ENCODE data around the gene AK5.
A peak's percentile ranks its signal among the peaks of the same experiment; 100 is the strongest.

Gene AK5

GRCh38 chr1:77538956-77539518 is 257.2 kb downstream of the AK5 start:
- peak; percentile 84 to 94 for DNase-seq (ENCODE audit: low read depth in 2 of 2)
- TF ChIP-seq CTCF (IDR thresholded peaks at IDR 0.05; ENCODE audit: low read depth, low read length), result no peak
- peak overlapping the region in 1 of 2 donors; percentile 11 for H3K4me3 ChIP-seq (replicated peaks in 1 of 2; ENCODE audit: low read depth in 2 of 2, low read length in 2 of 2)

DNA sequence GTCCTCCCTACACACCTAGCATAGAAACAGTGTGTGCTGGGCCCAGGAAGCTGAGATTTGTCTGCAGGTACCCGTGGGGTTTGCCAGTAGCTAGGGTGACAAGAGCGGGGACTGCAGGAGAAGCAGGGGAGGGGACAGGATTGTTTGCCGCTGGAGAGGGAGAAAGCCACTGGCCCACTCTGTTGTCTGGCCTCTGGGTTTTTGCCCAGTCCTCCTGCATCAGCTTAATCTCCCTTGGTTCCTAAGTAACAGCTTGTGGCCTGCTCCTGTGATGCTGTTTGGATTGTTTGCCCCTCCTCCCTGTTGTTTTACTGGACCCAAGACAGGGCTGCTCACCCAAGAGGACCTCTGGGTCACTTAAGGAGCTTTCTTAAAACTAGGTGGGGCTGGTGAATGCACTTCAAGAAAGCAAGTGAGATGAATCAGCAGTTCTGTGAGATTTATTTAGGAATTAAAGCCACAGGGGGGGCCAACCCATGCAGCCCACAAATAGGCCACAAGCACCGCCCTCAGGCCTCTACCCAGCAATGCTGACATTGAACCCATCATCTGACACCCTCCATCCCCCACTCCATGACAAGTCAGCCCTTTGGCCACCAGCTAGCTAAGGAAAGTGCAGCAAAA is 257.8 kb downstream of the AK5 start:
- no peak for TF ChIP-seq CTCF (IDR thresholded peaks at IDR 0.05; ENCODE audit: low read depth, low read length)
- peak; percentile 93 to 96 for DNase-seq (ENCODE audit: low read depth in 2 of 2)
- peak overlapping the region in 1 of 2 donors; percentile 11 for H3K4me3 ChIP-seq (replicated peaks in 1 of 2; ENCODE audit: low read depth in 2 of 2, low read length in 2 of 2)

GRCh38 chr1:77540501-77541161 is 258.8 kb downstream of the AK5 start:
- H3K4me3 ChIP-seq (replicated peaks in 1 of 2; ENCODE audit: low read depth in 2 of 2, low read length in 2 of 2), result no peak overlapping the region
- no peak for TF ChIP-seq CTCF (IDR thresholded peaks at IDR 0.05; ENCODE audit: low read depth, low read length)
- DNase-seq (ENCODE audit: low read depth in 2 of 2), result peak; percentile 76 to 89

GRCh38 chr1:77541162-77541545 is 259.3 kb downstream of the AK5 start:
- no peak overlapping the region for H3K4me3 ChIP-seq (replicated peaks in 1 of 2; ENCODE audit: low read depth in 2 of 2, low read length in 2 of 2)
- no peak for DNase-seq (ENCODE audit: low read depth in 2 of 2)
- TF ChIP-seq CTCF (IDR thresholded peaks at IDR 0.05; ENCODE audit: low read depth, low read length), result no peak

DNA sequence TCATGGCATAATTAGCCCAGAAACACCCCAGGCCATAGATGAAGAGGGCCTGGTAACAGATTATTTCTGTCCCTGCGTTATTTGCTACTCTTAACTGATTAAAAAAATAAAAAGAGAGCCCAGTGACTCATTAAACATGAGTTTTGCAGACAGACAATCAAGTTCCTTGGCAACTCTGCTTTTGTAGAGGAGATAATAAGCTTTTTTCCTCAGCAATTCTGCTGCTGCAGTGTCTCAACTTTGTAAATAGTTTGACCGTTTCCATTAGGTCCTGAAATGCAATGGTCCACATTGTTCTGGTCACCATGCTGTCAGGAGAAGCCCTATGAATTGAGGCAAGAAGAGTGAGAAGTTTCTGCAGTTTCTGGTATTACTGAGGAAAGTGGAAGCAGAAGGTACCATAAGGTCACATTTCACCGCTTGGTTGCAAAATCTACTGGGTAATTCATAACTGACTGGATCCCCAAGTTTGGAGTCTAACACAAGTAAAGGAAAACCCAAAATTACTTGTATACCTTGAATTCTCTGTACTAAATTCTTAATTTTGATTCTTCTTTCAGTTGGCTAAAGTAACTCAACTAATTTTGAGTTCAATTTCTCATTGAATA is 261.1 kb downstream of the AK5 start:
- no peak for TF ChIP-seq CTCF (IDR thresholded peaks at IDR 0.05; ENCODE audit: low read depth, low read length)
- peak; percentile 65 to 77 for DNase-seq (ENCODE audit: low read depth in 2 of 2)
- no peak overlapping the region for H3K4me3 ChIP-seq (replicated peaks in 1 of 2; ENCODE audit: low read depth in 2 of 2, low read length in 2 of 2)

- DNase-seq (ENCODE audit: low read depth in 2 of 2), result peak in 1 of 2 donors; percentile 40
- TF ChIP-seq CTCF (IDR thresholded peaks at IDR 0.05; ENCODE audit: low read depth, low read length), result no peak
- H3K4me3 ChIP-seq (replicated peaks in 1 of 2; ENCODE audit: low read depth in 2 of 2, low read length in 2 of 2), result no peak overlapping the region
Measured at GRCh38 chr1:77543822-77544448, 262.1 kb downstream of the AK5 start.
